NCI-H2081 (cell line): Measurements from ENCODE around the gene TRIM58.

Experiments used
- DNase-seq, 2 experiments: peaks; one replicate each; lab custom pipeline; 2025; lab: John Stamatoyannopoulos, UW

TRIM58 gene

GRCh38 chr1:247895163-247895637, 38.2 kb downstream of the TRIM58 start, which contains the start of gene OR2W3:
TSS of gene OR2W3 (plus strand) at chr1:247895587. CDS start at chr1:247895587, 0 bp downstream.
- no peak for DNase-seq

- no peak for DNase-seq
Measured at GRCh38 chr1:247895976-247896375, 39.0 kb downstream of the TRIM58 start.

- no peak for DNase-seq
Measured at GRCh38 chr1:247904122-247904521, 47.1 kb downstream of the TRIM58 start.

GRCh38 chr1:247905181-247905580, 48.2 kb downstream of the TRIM58 start:
- no peak for DNase-seq

GRCh38 chr1:247905910-247906503, 49.0 kb downstream of the TRIM58 start:
- no peak for DNase-seq

- no peak for DNase-seq
Measured at GRCh38 chr1:247906504-247907047, 49.6 kb downstream of the TRIM58 start.

- DNase-seq = no peak
Measured at GRCh38 chr1:247908766-247909165, 51.8 kb downstream of the TRIM58 start.

- no peak for DNase-seq
Measured at GRCh38 chr1:247913786-247914185, 56.8 kb downstream of the TRIM58 start.

GRCh38 chr1:247914941-247915662, 58.1 kb downstream of the TRIM58 start:
- no peak for DNase-seq

- DNase-seq = no peak
Measured at GRCh38 chr1:247919952-247920351, 63.0 kb downstream of the TRIM58 start, which contains the start of gene OR2T8. TSS of gene OR2T8 (plus strand) at chr1:247920252. CDS start at chr1:247921018, 766 bp downstream.

GRCh38 chr1:247923941-247924340, 67.0 kb downstream of the TRIM58 start:
- no peak for DNase-seq

- no peak for DNase-seq
Measured at GRCh38 chr1:247924868-247925267, 67.9 kb downstream of the TRIM58 start, which contains the start of gene OR2AJ1. TSS of gene OR2AJ1 (plus strand) at chr1:247924889. CDS start at chr1:247933769, 8,880 bp downstream.
